Activated naive CD4-positive, alpha-beta T cell treated with anti-CD3 and anti-CD28 coated beads, Interleukin-2, amount 50 U/mL, for 72 hours (primary cell): Measurements from ENCODE around the gene ARHGAP12. TPM values are rescaled to one million over a fixed set of nuclear protein-coding genes. Genes with fewer than 3 reads are reported as not detected.
A peak's percentile ranks its signal among the peaks of the same experiment; 100 is the strongest.
"Not testable (repeated sequence)": the region's sequence is repeated elsewhere in the genome, so short reads cannot be mapped to it uniquely, and the experiment has no call there.

ENCODE experiments used
- ATAC-seq, 2 donors: fragments of 150-1000 bp; cut with Tn5 transposase; 2 replicates each; pipeline ENCODE4 v1.10.0; 2021; ENCODE audit warnings: mild to moderate bottlenecking in 2 of 2, moderate library complexity in 2 of 2
- DNase-seq, 2 donors: peaks; one replicate each; pipeline ENCODE4 v3.0.0; 2021 to 2022; ENCODE audit warnings: low spot score in 2 of 2
- H3K27ac Mint-ChIP-seq, 2 donors: one replicate each; pipeline ENCODE4 v1.8.0; 2022; ENCODE audit warnings: mild to moderate bottlenecking in 2 of 2, mixed read lengths in 2 of 2
- H3K36me3 Mint-ChIP-seq, 2 donors: one replicate each; pipeline ENCODE4 v1.8.0; 2022; ENCODE audit warnings: mixed read lengths in 2 of 2
- H3K9me3 Mint-ChIP-seq, 2 donors: one replicate each; pipeline ENCODE4 v1.8.0; 2022; ENCODE audit warnings: mixed read lengths in 2 of 2
- total RNA-seq, 2 donors: library from RNA; stranded (reverse); gene quantifications; one replicate each; pipeline ENCODE4 v1.2.3, GENCODE V29; 2022

ARHGAP12 gene
- total RNA-seq, 2 donors from 2014 or later, result 4.8 to 6.4 TPM

DNA sequence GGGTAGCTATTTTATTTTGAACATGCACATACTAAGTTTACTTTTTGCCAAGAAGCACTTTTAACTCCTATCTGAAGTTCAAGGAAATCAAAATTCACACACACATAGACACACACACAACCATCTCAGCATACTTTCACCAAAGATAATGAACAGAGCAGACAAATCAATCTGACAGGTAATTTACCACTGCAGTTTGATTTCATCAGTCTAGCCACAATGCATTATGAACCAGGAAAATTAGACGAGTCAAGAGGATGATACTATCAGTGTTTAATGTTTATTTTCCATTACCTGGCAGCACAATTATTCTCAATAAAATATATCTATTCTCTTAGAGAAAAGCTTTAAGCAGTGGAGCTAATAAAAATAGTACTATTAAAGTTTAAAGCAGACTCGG lies 147.9 kb downstream of the ARHGAP12 start:
- H3K9me3 Mint-ChIP-seq, result no peaks in the 10 kb centered on the region
- ATAC-seq, result no peak
- no peak overlapping the region for H3K27ac Mint-ChIP-seq

GRCh38 chr10:31778627-31779026 lies 150.0 kb downstream of the ARHGAP12 start:
- Mint-ChIP-seq H3K9me3 (no peaks in the 10 kb centered on the region), H3K36me3 (no peaks in the 10 kb centered on the region), H3K27ac (no peak overlapping the region)
- ATAC-seq, result no peak
- DNase-seq, result no peak

More for the DNA sequence above, 147.9 kb downstream of the ARHGAP12 start:
- no peak for DNase-seq
- no peaks in the 10 kb centered on the region for H3K36me3 Mint-ChIP-seq

DNA sequence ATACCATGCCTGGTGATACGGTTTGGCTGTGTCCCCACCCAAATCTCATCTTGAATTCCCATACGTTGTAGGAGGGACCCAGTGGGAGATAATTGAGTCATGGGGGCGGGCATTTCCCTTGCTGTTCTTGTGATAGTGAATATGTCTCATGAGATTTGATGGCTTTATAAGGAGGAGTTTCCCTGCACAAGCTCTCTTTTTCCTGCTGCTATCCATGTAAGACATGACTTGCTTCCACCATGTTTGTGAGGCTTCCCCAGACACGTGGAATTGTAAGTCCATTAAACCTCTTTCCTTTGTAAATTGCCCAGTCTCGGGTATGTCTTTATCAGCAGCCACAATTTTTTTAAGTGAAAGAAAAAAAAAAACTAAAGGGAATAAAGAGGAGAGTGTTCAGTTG lies 152.5 kb downstream of the ARHGAP12 start:
- no peak for ATAC-seq
- Mint-ChIP-seq H3K27ac (no peak overlapping the region), H3K9me3 (no peaks in the 10 kb centered on the region), H3K36me3 (no peaks in the 10 kb centered on the region)
- DNase-seq, result no peak

DNA sequence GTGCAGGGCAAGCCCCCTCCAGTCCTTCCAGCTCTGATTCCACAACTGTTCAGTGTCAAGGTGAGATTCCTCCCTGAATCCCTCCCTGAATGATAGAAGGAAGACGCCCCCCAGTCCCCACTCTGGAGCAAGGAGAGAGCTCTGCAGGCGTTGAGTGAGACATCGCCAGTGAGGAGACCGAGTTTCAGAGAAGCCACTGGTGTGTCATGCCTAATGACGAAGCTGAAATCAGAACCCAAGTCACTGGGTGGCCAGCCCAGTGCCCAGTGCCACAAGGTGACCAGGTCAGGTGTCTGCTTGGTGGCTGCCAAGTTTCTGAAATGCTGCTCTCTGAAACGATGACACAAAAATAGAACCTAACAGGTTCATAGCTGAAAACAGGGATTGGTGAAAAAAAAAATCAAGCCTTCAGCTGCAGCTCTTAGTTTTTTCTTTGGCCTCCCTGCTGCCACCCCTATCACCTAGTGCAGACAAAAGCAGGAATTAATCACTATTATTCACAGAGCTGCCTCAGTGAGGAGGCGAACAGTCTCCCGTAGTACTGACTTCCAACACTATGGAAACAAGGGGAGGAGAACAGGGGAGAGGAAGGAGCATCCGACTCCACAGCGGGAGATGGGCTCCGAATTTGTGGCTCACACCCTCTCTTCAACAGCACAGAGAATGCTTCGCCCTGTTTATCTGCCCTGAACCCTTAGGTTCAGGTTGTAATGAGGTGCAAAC lies 153.5 kb downstream of the ARHGAP12 start:
- no peaks in the 10 kb centered on the region for H3K9me3 Mint-ChIP-seq
- DNase-seq, result no peak
- H3K27ac Mint-ChIP-seq, result peak overlapping the region in 1 of 2 donors; percentile 2
- ATAC-seq, result no peak
- H3K36me3 Mint-ChIP-seq, result no peaks in the 10 kb centered on the region

DNA sequence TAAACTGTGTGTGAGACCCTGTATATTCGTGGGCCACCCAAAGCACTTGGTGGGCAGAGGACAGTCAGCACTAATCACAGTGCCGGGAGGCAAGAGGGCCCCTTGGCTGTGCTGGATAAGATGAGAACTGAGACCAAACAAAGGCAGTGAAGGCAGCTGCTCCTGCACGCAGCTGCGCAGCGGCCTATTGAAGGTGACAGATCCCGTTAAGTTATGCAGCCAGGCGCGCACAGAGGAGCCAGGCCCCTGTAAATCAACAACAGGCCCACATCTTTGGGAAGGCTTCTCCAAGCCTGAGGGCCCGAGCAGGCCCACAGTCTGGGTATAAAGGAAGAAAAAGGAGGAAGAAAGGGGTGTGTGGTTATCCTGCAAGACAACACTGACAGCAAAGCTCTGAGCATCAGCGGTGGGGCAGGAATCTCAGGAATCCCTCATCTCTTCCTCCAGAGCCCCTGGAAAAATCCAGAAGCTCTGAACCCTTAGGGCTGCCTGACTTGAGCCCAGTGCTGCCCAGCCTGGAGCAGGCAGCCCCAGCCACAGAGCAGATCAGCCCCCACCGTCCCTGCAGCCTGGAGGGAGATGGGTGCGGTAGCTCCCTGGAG lies 154.2 kb downstream of the ARHGAP12 start:
- Mint-ChIP-seq H3K9me3 (no peaks in the 10 kb centered on the region), H3K27ac (no peak overlapping the region), H3K36me3 (no peaks in the 10 kb centered on the region)
- no peak for DNase-seq
- no peak for ATAC-seq

DNA sequence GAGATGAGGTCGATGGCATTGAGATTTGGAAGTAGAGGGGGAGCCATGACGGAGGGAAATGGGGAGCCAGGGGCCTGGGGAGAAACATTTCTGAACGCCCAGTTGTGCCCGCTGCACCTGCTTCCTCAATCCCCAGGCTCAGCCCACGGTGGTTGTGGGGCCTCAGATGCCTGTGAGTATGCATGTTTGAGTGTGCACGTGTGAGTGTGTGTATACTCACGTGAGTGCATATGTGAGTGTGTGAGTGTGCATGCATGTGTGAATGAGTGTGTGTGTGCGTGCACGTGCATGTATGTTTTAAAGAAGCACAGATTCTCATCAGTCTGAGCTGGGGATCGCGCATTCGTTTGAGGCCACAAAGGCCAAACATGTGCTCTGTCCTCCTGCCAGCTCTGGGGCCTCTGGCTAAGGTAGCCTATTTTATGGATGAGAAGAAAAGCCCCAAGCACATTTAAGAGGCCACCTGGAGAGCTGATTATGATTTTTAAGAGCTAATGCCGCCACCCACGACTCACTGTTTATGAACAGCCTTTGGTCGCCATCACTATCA lies 154.8 kb downstream of the ARHGAP12 start:
- Mint-ChIP-seq H3K9me3 (no peaks in the 10 kb centered on the region), H3K27ac (peak overlapping the region in 1 of 2 donors; percentile 29), H3K36me3 (no peaks in the 10 kb centered on the region)
- ATAC-seq (no peak), DNase-seq (no peak)

DNA sequence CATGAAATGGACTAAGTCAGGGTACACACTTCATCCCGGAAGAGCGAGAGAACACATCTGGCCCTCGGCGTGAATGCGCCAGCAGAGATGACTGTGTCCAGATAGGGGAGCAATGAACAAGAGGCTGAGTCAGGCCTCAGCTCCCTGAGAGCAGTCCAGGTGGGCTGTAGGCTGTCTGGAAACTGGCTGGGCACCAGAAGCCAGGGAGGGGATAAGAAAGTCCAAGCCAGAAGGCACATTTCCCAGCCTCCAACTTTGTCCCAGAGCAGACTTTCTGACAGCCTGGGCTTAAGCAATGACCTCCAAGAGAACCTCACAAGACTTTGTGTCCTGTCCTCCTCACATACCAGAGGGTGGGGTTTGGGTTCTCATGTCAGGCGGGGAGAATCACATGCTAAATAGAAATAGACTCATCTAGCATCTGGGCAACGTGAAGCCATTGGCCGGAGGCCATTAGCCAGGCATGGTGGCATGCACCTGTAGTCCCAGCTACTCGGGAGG lies 157.2 kb downstream of the ARHGAP12 start:
- ATAC-seq (no peak), DNase-seq (no peak)
- Mint-ChIP-seq H3K9me3 (no peaks in the 10 kb centered on the region), H3K36me3 (no peaks in the 10 kb centered on the region), H3K27ac (peak overlapping the region in 1 of 2 donors; percentile 41)

DNA sequence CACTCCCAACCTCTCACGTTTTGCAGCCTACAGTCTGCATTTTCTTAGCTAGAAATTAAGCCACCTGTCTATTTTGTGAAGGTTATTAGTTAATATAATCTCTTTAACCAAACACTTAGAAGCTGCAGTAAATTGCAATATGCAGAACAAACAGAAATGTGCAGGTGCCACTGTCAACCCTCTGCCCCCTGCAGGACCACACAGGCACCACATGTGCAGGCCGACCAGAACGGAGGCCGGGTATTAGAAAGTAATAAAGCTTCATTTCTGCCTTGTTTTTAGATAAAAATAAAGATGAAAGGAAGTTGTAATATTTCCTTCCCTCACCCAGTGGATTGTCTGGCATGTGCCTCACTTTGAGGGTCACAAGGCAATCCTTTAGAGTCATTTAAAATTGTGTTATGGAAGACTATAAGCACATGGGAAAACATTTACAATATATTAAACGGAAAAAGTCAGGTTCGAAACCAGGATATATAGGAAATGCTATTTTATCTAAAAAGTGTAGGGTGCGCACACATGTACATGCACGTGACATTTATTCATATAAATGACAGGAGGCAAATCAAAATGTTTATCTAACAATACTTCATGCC lies 158.2 kb downstream of the ARHGAP12 start:
- no peaks in the 10 kb centered on the region for H3K9me3 Mint-ChIP-seq
- H3K36me3 Mint-ChIP-seq, result no peaks in the 10 kb centered on the region
- DNase-seq, result peak in 1 of 2 donors; percentile 55
- peak; percentile 59 to 69 for ATAC-seq
- H3K27ac Mint-ChIP-seq, result no peak overlapping the region

DNA sequence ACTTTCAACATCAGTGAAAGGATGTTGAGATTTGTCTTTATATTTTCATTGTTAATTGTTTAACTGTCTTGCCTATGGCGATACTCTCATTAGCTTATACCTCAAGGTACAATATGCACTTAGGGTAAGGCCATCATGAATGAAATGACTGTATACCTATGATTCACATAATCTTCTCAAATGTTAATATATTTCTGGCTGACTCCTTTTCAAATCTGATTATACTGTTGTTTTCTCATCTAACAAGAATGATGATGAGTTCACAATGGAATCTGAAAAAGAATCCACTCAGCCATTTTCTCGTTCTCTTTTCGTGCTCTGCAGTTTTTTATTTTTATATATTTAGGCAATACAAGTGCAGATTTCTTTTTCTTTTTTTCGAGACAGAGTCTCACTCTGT lies 159.1 kb downstream of the ARHGAP12 start:
- ATAC-seq, result peak; percentile 40 to 48
- Mint-ChIP-seq H3K9me3 (no peaks in the 10 kb centered on the region), H3K27ac (no peak overlapping the region), H3K36me3 (no peaks in the 10 kb centered on the region)
- DNase-seq, result no peak

- H3K9me3 Mint-ChIP-seq, DNase-seq, H3K27ac Mint-ChIP-seq, ATAC-seq, H3K36me3 Mint-ChIP-seq: not testable (repeated sequence)
Observed at GRCh38 chr10:31768935-31769334, 159.7 kb downstream of the ARHGAP12 start.

- no peaks in the 10 kb centered on the region for H3K36me3 Mint-ChIP-seq
- no peak overlapping the region for H3K27ac Mint-ChIP-seq
Observed at GRCh38 chr10:31768467-31768866, 160.2 kb downstream of the ARHGAP12 start.

GRCh38 chr10:31765541-31765940 lies 163.1 kb downstream of the ARHGAP12 start:
- ATAC-seq, result no peak
- H3K9me3 Mint-ChIP-seq, result no peaks in the 10 kb centered on the region
- no peak for DNase-seq
- peak overlapping the region in 1 of 2 donors; percentile 16 for H3K27ac Mint-ChIP-seq
- peaks cover 0 to 11% of the 10 kb centered on the region in 2 donors for H3K36me3 Mint-ChIP-seq

More at GRCh38 chr10:31768467-31768866, 160.2 kb downstream of the ARHGAP12 start:
- DNase-seq (no peak), ATAC-seq (no peak)
- H3K9me3 Mint-ChIP-seq, result no peaks in the 10 kb centered on the region

GRCh38 chr10:31762316-31762715 lies 166.3 kb downstream of the ARHGAP12 start:
- no peak for DNase-seq
- Mint-ChIP-seq H3K36me3 (peaks cover 0 to 11% of the 10 kb centered on the region in 2 donors), H3K27ac (no peak overlapping the region), H3K9me3 (no peaks in the 10 kb centered on the region)
- ATAC-seq, result no peak

DNA sequence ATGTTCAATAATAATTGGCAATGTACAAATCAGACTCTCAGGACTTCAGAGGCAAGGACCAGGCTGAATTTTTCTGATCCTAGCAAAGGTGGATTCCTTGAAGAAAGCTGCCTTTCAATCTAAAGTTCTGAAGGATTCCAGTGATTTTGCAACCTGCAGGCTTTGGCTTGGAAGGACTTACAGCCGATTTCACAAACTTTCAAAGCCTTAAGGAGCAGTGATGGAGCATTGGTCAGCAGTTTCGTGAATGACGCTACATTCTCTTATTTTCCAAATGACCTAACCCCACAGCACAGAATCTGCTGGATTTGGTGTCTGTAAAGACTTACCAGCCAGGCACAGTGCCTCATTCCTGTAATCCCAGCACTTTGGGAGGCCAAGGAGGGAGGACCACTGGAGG lies 167.5 kb downstream of the ARHGAP12 start:
- no peak for ATAC-seq
- H3K36me3 Mint-ChIP-seq, result peaks cover 0 to 11% of the 10 kb centered on the region in 2 donors
- H3K27ac Mint-ChIP-seq, result peak overlapping the region in 1 of 2 donors; percentile 92

DNA sequence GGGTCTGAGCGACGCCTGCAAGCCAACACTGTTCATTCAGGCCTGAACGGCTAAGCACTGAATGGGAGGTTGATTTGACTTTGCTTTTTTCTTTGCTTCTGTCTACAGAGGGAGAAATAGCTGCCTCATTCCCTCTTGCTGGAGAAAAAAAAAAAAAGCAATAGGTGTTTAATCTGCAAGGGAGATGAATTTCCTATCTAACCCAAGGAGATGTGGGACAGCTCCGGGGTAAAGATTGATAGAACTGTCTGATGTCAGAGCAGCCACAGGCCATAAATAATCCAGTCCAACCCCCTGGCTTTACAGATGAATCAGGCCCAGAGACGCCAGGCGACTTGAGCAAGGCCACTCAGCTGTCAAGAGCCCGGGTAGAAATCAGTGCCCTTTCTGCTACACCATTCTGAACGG lies 168.0 kb downstream of the ARHGAP12 start:
- H3K9me3 Mint-ChIP-seq, result no peaks in the 10 kb centered on the region
- ATAC-seq, result peak in 1 of 2 donors; percentile 1
- peak overlapping the region; percentile 85 to 92 for H3K27ac Mint-ChIP-seq
- peaks cover 0 to 11% of the 10 kb centered on the region in 2 donors for H3K36me3 Mint-ChIP-seq
- DNase-seq, result no peak

More for the DNA sequence above, 167.5 kb downstream of the ARHGAP12 start:
- DNase-seq, result no peak
- no peaks in the 10 kb centered on the region for H3K9me3 Mint-ChIP-seq

DNA sequence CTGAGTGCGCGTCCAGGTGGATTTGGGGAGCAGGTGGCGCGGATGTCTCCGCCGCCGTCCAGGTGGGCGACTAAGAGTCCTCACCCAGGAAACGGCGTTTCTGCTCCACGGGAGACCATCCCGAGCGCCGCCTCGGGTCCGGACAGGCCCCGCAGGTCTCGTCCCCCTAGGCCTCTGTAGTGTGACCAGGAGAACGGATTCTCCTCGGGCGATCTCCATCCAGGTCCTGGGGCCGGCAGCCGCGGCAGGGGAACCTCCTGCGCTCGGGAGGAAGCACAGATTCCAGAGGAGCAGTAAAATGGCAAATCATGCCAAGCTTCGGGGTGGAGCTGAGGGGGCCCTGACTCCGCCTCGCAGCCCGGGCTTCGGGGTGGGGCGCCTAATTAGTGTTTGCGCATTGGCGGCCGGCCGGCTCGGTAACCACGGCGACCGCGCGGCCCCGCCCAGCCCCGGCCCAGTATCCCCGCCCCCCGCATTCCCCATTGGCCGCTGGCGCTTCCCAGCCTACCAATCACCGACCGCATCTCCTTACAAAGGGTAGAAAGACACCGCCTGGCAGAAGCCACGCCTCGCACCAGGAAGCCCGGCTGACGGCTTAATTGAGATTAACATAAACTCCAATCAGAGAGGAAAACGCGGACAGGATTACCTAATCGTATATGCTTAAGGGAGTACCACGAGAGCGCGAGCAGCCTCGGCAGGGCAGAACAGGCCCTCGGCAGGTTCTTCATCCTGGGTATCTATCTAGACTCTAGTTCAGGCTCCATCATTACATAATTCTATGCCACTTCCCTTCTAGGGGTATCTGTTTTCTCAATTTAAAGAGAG lies 168.6 kb downstream of the ARHGAP12 start:
- peak; percentile 90 to 96 for ATAC-seq
- no peaks in the 10 kb centered on the region for H3K9me3 Mint-ChIP-seq
- DNase-seq, result peak; percentile 90 to 95
- H3K27ac Mint-ChIP-seq, result peak overlapping the region; percentile 85 to 92
- peaks cover 0 to 11% of the 10 kb centered on the region in 2 donors for H3K36me3 Mint-ChIP-seq
